Kidney epithelial cell (primary cell): ENCODE data around the gene ADD2. TPM values are rescaled to one million over a fixed set of nuclear protein-coding genes. Genes with fewer than 3 reads are reported as not detected.

ENCODE experiments used
- DNase-seq: peaks from one replicate; pipeline ENCODE4 v3.0.0-alpha.2; 2010; ENCODE audit warnings: low read depth
- H3K27me3 ChIP-seq: 2 replicates; pipeline ENCODE4 v1.6.0; 2011; ENCODE audit warnings: low read length; ENCODE audit not compliant: control insufficient read depth, insufficient read depth
- H3K36me3 ChIP-seq: 2 replicates; pipeline ENCODE4 v1.5.1; 2011; ENCODE audit warnings: low read length; ENCODE audit not compliant: control insufficient read depth, insufficient read depth
- H3K4me3 ChIP-seq: 2 replicates; pipeline ENCODE4 v1.5.1; 2011; ENCODE audit warnings: low read depth, mild to moderate bottlenecking, control low read depth, low read length
- total RNA-seq: library from RNA; depleted of rRNA; stranded (reverse); fragments of >200 nt; gene quantifications from 2 replicates; pipeline ENCODE4 v1.2.3, GENCODE V29; 2015
- TF ChIP-seq, protein P1 (sequence below): IDR thresholded peaks from 2 replicates; pipeline ENCODE4 v1.5.1; 2011; ENCODE audit warnings: mild to moderate bottlenecking, moderate library complexity, low read length, control low read depth, inconsistent platforms; ENCODE audit not compliant: insufficient read depth, poor library complexity, severe bottlenecking

Gene ADD2
- total RNA-seq, 1 donor from 2014 or later: 9.9 TPM

GRCh38 chr2:70797506-70797905, 29.5 kb upstream of the ADD2 start:
- no peak for DNase-seq
- TF ChIP-seq, protein P1, sequence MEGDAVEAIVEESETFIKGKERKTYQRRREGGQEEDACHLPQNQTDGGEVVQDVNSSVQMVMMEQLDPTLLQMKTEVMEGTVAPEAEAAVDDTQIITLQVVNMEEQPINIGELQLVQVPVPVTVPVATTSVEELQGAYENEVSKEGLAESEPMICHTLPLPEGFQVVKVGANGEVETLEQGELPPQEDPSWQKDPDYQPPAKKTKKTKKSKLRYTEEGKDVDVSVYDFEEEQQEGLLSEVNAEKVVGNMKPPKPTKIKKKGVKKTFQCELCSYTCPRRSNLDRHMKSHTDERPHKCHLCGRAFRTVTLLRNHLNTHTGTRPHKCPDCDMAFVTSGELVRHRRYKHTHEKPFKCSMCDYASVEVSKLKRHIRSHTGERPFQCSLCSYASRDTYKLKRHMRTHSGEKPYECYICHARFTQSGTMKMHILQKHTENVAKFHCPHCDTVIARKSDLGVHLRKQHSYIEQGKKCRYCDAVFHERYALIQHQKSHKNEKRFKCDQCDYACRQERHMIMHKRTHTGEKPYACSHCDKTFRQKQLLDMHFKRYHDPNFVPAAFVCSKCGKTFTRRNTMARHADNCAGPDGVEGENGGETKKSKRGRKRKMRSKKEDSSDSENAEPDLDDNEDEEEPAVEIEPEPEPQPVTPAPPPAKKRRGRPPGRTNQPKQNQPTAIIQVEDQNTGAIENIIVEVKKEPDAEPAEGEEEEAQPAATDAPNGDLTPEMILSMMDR: no peak
- peaks cover 13% of the 10 kb centered on the region for H3K27me3 ChIP-seq
- H3K36me3 ChIP-seq: no peaks in the 10 kb centered on the region
- H3K4me3 ChIP-seq: no peak overlapping the region

DNA sequence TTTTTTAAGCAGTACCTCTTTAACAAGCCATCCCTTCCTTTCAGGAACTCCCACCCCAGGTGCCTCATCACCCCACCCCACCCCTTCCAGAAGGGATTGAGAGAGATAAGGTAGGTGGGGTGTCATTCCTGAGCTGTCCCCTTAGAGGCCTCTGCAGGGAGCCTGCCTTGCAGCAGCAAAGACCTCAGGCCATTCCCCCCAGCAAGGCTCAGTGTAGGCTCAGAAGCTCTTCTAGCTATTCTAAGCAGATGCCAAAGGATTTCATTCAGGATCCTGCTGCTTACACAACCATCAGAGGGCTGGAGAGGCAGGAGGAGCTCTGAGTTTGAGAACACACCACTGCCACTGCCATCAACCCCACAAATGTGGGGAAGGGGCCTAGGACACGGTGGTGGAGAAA, 28.3 kb upstream of the ADD2 start:
- H3K27me3 ChIP-seq: peaks cover 19% of the 10 kb centered on the region
- no peak overlapping the region for H3K4me3 ChIP-seq
- no peaks in the 10 kb centered on the region for H3K36me3 ChIP-seq
- no peak for DNase-seq
- TF ChIP-seq, protein P1: no peak

- Histone ChIP-seq H3K36me3 (no peaks in the 10 kb centered on the region), H3K27me3 (peaks cover 25% of the 10 kb centered on the region), H3K4me3 (no peak overlapping the region)
- no peak for DNase-seq
- TF ChIP-seq, protein P1: no peak
These were observed 27.4 kb upstream of the ADD2 start for GRCh38 chr2:70795164-70795995.

DNA sequence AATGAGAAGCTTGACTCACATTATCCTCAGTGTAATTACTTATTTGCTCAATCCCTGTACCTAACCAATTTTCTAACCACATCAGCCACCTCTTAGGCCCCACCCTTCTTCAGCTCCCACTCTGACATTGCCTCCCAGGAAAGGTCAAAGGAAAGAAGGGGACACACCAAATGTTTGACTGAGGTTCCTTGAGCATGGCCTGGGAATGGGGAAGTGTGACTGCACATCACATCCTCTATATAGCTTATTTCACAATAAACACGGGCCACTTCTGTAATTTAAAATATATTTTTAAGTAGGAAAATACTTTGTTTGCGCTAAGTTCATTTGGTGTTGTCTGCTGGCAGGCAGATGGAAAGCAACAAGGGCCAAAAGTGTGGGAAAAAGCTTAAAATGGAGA, 25.4 kb upstream of the ADD2 start:
- no peak overlapping the region for H3K4me3 ChIP-seq
- no peak for DNase-seq
- H3K27me3 ChIP-seq: peaks cover 38% of the 10 kb centered on the region
- H3K36me3 ChIP-seq: no peaks in the 10 kb centered on the region
- TF ChIP-seq, protein P1: no peak

DNA sequence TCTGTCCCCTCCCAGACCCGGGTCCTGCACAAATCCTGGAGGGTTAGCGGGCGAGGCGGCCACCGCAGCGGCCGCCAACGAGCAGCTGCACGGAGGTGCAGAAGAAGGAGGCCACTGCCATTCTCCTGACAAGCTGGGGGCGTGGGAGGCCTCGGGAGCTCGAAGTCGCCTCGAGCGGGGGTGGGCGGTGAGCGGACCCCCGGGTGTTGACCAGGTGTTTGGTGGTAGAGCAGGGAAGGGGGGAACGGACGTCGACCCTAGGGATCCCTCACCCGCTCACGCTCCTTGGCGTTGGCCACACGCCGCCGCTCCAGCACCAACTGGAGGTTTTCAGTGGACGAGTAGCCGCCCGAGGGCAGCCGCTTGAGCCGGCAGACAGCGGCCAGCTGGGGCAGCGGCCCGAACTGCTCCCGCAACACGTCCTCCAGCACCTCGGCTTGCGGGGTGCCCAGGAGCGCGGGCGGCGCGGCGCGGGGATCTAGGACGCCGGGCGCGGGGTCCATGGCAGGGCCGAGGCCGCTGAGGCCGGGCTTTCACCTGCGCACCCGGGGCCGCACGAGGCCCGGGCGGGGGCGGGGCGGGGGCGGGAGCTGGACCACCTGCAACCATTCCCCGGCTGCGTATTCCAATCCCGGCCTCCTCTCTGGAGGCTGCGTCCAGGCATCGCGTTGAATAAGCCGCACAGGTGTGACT, 22.3 kb upstream of the ADD2 start, which contains the start of gene FIGLA:
TSS of gene FIGLA (minus strand) at position 508 of the 693 bp plus-strand sequence. CDS start at position 503, 5 bp downstream.
- no peaks in the 10 kb centered on the region for H3K36me3 ChIP-seq
- no peak for DNase-seq
- TF ChIP-seq, protein P1: no peak
- peaks cover 36% of the 10 kb centered on the region for H3K27me3 ChIP-seq
- no peak within 1 kb of the TSS for H3K4me3 ChIP-seq
